HCT116 (cell line): ENCODE results near the gene SEC16A.

ENCODE experiments used
- ELF1 ChIP-seq: IDR thresholded peaks from 2 replicates; pipeline ENCODE4 v1.6.1; 2012; ENCODE audit warnings: low read depth, borderline replicate concordance
- POLR2A ChIP-seq: IDR thresholded peaks from 2 replicates; pipeline ENCODE4 v1.7.0; 2011; ENCODE audit warnings: borderline replicate concordance; ENCODE audit not compliant: insufficient read depth, insufficient read length; ENCODE audit errors: extremely low read depth
- POLR2AphosphoS5 ChIP-seq: IDR thresholded peaks from 2 replicates; pipeline ENCODE4 v1.6.1; 2011; ENCODE audit warnings: mild to moderate bottlenecking, low read depth, low read length, moderate library complexity
- RAD21 ChIP-seq: IDR thresholded peaks from 2 replicates; pipeline ENCODE4 v1.6.1; 2012; ENCODE audit warnings: low read depth, mild to moderate bottlenecking
- ZFX ChIP-seq: fragments of 450-650 bp; IDR thresholded peaks from 2 replicates; pipeline ENCODE4 v1.6.1; 2017
- TF ChIP-seq, protein P1 (sequence below), 3 experiments: fragments of 200-600 bp in 1 of 3; sonication (generic) in 1 of 3; IDR thresholded peaks in 2 of 3; conservative IDR thresholded peaks in 1 of 3; 2 replicates each; pipeline ENCODE4 v1.5.1; 2012 to 2017; ENCODE audit warnings: low read depth in 2 of 3, low read length in 2 of 3, antibody characterized with exemption in 1 of 3, borderline replicate concordance in 1 of 3, control low read depth in 1 of 3, mild to moderate bottlenecking in 1 of 3, mixed read lengths in 1 of 3, mixed run types in 1 of 3, moderate library complexity in 1 of 3; ENCODE audit not compliant: insufficient read depth in 1 of 3
- TF ChIP-seq, protein P2 (sequence below): IDR thresholded peaks from 2 replicates; pipeline ENCODE4 v1.6.1; 2012; ENCODE audit warnings: low read depth
- TF ChIP-seq, protein P3 (sequence below): IDR thresholded peaks from 2 replicates; pipeline ENCODE4 v1.6.1; 2012
- TF ChIP-seq, protein P4 (sequence below): IDR thresholded peaks from 2 replicates; pipeline ENCODE4 v1.6.1; 2012

DNA sequence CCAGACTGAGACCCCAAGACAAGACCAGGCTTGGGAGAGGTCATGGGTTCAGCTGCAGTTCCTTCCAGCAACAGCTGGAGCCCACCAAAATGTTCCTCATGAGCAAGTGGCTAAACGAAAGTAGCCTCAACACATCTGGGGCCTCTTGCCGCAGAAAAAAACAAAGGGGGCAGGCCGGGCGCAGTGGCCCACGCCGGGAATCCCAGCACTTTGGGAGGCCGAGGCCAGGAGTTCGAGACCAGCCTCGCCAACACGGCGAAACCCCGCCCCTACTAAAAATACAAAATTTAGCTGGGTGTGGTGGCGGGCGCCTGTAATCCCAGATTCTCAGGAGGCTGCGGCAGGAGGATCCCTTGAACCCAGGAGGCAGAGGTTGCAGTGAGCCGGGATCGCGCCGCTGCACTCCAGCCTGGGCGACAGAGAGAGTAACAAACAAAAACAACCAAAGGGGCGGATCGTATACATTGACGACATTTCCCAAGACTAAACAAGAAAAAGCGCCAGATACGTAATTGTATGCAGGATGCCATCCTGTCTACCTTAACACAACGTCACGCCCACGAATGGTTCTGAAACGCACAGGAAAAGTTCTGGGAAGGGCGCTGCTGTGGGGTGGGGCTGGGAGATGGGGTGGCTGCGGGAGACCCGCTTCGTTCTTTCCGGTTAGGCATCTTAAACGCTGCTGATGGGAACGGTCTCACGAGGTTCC, 44.8 kb downstream of the SEC16A start:
- TF ChIP-seq, protein P1, sequence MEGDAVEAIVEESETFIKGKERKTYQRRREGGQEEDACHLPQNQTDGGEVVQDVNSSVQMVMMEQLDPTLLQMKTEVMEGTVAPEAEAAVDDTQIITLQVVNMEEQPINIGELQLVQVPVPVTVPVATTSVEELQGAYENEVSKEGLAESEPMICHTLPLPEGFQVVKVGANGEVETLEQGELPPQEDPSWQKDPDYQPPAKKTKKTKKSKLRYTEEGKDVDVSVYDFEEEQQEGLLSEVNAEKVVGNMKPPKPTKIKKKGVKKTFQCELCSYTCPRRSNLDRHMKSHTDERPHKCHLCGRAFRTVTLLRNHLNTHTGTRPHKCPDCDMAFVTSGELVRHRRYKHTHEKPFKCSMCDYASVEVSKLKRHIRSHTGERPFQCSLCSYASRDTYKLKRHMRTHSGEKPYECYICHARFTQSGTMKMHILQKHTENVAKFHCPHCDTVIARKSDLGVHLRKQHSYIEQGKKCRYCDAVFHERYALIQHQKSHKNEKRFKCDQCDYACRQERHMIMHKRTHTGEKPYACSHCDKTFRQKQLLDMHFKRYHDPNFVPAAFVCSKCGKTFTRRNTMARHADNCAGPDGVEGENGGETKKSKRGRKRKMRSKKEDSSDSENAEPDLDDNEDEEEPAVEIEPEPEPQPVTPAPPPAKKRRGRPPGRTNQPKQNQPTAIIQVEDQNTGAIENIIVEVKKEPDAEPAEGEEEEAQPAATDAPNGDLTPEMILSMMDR (IDR thresholded peaks at IDR 0.05 in 2 of 3, conservative IDR thresholded peaks at IDR 0.05 in 1 of 3; ENCODE audit: borderline replicate concordance in 1 of 3, insufficient read depth in 1 of 3, low read depth in 2 of 3, low read length in 2 of 3), result no peak
- TF ChIP-seq POLR2AphosphoS5, result no peak
- no peak for TF ChIP-seq POLR2A
- TF ChIP-seq, protein P2, sequence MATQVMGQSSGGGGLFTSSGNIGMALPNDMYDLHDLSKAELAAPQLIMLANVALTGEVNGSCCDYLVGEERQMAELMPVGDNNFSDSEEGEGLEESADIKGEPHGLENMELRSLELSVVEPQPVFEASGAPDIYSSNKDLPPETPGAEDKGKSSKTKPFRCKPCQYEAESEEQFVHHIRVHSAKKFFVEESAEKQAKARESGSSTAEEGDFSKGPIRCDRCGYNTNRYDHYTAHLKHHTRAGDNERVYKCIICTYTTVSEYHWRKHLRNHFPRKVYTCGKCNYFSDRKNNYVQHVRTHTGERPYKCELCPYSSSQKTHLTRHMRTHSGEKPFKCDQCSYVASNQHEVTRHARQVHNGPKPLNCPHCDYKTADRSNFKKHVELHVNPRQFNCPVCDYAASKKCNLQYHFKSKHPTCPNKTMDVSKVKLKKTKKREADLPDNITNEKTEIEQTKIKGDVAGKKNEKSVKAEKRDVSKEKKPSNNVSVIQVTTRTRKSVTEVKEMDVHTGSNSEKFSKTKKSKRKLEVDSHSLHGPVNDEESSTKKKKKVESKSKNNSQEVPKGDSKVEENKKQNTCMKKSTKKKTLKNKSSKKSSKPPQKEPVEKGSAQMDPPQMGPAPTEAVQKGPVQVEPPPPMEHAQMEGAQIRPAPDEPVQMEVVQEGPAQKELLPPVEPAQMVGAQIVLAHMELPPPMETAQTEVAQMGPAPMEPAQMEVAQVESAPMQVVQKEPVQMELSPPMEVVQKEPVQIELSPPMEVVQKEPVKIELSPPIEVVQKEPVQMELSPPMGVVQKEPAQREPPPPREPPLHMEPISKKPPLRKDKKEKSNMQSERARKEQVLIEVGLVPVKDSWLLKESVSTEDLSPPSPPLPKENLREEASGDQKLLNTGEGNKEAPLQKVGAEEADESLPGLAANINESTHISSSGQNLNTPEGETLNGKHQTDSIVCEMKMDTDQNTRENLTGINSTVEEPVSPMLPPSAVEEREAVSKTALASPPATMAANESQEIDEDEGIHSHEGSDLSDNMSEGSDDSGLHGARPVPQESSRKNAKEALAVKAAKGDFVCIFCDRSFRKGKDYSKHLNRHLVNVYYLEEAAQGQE, result no peak
- TF ChIP-seq, protein P3, sequence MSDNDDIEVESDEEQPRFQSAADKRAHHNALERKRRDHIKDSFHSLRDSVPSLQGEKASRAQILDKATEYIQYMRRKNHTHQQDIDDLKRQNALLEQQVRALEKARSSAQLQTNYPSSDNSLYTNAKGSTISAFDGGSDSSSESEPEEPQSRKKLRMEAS, result no peak
- no peak for TF ChIP-seq RAD21
- no peak for TF ChIP-seq ZFX
- TF ChIP-seq, protein P4, sequence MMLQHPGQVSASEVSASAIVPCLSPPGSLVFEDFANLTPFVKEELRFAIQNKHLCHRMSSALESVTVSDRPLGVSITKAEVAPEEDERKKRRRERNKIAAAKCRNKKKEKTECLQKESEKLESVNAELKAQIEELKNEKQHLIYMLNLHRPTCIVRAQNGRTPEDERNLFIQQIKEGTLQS, result no peak
- no peak for TF ChIP-seq ELF1
